HS-5 (cell line): ENCODE results near the gene PTPRN.
"Not testable (repeated sequence)": the region's sequence is repeated elsewhere in the genome, so short reads cannot be mapped to it uniquely, and the experiment has no call there.

Source experiments
- DNase-seq: peaks from one replicate; pipeline ENCODE4 v3.0.0-alpha.2; 2012; ENCODE audit warnings: low read depth

Gene PTPRN

GRCh38 chr2:219270055-219270372, 39.2 kb downstream of the PTPRN start:
- no peak for DNase-seq

- no peak for DNase-seq
Observed at GRCh38 chr2:219269362-219270054, 39.7 kb downstream of the PTPRN start.

DNA sequence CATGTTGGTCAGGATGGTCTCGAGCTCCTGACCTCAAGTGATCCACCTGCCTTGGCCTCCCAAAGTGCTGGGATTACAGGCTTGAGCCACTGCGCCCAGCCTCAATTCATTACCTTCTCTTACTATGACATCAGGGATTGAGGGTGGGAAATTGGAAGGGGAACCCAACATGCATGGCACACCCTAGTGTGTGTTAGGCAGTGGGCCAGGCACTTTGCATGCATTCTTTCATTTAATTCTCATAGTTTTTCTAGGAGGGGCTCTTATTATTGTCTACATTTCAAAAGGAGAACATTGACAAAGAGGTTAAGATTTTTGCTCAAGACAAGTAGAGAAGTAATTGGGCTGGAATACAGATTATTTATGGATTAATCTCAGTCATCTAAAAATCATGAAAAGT, 40.9 kb downstream of the PTPRN start:
- no peak for DNase-seq

- no peak for DNase-seq
Observed at GRCh38 chr2:219266886-219267285, 42.3 kb downstream of the PTPRN start.

- no peak for DNase-seq
Observed at GRCh38 chr2:219266232-219266631, 43.0 kb downstream of the PTPRN start.

GRCh38 chr2:219261024-219261855, 48.0 kb downstream of the PTPRN start:
- DNase-seq: no peak

- DNase-seq: not testable (repeated sequence)
Observed at GRCh38 chr2:219258942-219259341, 50.3 kb downstream of the PTPRN start.

GRCh38 chr2:219254590-219255201, 54.5 kb downstream of the PTPRN start:
- DNase-seq: no peak

DNA sequence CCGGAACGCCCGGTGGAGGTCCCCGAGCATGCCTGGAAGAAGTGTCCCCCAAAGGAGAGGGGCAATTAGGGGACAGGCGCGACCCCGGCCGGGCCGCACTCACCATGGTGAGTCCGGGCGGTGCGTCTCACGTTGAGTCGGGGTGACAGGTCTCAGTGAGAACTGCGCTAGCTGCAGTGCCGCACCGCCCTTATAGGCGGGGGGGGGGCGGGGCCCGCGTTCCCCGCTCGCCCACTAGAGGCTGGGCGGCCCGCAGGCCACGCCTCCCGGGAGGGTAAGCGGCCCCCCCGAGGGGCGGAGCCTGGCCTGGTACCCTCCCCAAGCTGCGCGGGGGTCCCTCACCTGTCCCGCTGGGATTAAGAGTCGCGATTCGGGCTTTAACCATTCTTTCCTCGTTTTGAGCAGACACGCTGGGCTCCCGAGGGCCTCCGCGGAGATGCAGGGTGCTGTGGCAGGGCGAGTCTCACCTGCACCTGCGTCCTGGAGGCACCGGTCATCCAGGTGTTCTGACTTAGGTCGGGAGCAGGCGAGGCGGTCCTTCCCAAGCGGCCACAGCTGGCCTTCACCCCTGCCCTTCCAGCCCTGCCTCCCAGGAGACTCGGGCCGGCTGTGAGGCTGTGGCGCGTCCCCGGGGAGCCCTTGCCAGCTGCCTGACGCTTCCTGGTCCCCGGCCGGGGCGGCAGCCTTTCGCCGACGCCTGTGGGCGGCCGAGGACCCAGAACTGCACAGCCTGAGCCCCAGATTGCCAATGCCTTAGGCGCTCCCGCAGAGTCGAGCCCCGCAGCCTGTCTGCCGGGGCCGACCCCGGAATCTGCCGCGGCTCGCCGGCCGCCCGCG, 55.2 kb downstream of the PTPRN start, which contains the start of gene TUBA4A:
Gene TUBA4A (minus strand): TSS at position 166 of the 837 bp plus-strand sequence. CDS start 60 bp downstream, at position 106.
- DNase-seq: no peak

DNA sequence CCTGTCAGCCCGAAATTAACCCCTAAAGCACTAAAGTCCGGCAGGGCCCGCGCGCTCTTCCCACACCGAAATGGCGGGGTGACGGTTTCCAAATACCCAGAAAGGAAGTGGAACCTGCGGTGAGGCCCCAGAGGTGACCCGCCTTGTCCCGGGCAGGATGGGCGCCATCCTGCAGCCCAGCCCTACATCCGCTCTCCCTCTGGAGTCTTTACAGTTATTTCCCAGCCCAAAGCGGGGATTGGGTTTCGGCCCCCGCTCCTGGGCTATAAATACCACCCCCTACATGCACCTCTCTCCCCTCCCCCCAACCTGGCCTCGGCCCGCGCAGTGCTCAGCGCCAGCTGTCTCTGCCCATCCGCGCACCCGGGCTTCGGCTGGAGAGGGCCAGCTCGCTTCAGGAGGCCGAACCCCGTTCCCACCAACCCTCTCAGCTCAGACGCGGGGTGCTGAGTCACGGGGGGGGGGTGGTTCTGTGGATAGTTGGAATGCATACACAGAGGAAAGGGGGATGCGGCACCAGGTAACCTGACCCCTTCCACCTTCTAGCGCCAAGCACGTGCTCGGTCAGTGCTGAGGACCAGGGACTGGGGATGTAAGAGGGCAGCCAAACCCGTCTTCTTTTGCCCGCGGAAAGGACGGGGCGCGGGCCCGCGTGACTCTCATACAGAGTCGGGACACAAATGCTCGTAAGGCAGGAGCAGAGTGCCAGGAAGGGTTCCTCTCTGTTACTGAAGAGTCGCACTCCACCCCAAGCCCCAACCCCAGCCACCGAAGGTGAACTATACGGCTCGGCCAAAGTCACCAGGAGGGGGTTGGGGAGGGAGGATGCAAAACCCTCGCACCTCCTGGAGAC, 56.1 kb downstream of the PTPRN start, which contains the start of gene TUBA4B:
Gene TUBA4B (plus strand): TSS at position 344 of the 853 bp plus-strand sequence. CDS start 165 bp downstream, at position 509.
- DNase-seq: no peak

- DNase-seq: no peak
Observed at GRCh38 chr2:219252570-219252899, 56.7 kb downstream of the PTPRN start.

DNA sequence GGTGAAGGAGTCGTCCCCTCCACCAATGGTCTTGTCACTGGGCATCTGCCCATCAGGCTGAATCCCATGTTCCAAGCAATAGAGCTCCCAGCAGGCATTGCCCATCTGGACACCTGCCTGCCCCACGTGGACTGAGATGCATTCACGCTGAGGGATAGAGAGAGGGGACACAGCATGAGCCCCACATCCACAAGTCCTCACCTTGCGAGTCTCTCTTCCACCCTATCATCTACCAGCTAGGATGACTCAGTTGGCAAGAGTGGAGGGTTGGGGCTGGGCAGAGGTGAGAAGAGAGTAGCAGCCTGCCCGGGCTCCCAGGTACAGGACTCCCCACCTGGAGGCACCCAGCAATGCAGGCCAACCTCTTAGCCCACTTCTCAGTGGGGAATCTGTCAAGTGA, 57.1 kb downstream of the PTPRN start:
- no peak for DNase-seq

DNA sequence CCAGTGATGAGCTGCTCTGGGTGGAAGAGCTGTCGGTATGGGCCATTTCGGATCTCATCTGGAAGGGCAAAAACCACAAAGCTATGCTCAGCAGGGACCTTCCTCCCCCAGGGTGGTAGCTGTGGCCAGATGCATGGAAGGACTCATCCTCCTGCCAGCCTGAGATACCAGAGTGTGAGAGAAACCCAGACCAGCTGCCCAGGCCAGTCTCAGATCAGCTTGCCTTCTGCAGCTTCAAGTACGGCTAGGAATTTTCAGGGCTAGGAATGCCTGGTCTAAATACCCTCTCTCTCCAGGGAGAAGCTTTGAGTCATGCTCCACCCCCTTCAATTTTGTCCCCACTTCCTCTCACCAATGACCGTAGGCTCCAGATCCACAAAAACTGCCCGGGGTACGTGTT, 57.5 kb downstream of the PTPRN start:
- no peak for DNase-seq

- no peak for DNase-seq
Observed at GRCh38 chr2:219250049-219250781, 59.0 kb downstream of the PTPRN start.

DNA sequence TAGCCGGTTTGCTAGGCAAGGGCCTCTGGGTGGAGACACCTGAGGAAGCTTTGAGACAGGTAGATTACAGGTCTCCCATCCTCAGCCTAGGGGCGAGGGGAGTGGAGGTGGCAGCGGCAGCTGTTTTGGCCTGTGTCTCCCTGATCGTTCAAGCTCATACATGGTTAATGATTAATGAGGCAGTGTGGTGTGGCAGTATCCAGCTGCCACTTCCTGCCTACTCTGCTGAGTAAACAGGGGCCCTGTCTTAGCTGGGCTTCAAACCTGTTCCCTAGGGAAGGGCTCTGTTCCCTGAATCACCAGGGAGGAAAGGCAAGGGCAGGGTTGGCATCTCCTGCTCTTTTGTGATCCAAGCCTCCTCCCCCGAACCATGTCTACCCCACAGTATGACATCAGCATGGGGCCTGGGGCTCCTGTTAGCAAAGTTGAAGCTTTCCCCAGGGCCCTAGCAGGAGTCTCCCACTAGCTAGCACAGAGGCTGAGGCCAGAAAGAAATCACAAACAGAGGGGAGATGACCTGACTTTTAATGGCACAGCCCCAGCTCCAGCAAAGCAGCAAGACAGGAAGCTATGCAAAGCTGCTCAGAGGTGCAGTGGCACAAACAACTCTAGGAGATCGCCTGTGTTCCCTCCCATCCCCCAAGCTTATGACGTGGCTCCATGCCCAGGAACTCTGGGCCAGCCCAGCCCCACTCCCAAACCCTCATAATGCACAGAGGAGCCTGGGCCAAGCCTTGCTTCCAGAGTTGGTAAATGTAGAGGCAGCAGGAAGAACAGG, 59.8 kb downstream of the PTPRN start:
- peak; percentile 68 for DNase-seq

DNA sequence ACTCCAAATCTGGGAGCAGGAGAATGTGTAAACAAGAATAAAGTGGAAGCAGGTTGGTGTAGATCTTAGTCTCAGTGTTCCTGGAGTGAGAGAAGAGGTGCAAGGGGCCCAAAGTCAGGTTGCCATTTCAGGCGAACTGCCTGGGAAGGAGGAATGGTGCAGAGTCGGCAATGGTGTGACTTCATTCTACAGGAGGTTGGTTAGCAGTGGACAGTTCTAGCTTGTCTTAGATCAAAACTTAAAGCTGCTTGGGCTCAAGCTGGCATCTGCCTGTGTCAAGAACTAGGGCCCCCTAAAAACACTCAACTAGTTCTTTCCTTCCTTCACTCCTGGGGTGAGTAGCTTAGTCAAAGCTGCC, 60.4 kb downstream of the PTPRN start:
- no peak for DNase-seq

DNA sequence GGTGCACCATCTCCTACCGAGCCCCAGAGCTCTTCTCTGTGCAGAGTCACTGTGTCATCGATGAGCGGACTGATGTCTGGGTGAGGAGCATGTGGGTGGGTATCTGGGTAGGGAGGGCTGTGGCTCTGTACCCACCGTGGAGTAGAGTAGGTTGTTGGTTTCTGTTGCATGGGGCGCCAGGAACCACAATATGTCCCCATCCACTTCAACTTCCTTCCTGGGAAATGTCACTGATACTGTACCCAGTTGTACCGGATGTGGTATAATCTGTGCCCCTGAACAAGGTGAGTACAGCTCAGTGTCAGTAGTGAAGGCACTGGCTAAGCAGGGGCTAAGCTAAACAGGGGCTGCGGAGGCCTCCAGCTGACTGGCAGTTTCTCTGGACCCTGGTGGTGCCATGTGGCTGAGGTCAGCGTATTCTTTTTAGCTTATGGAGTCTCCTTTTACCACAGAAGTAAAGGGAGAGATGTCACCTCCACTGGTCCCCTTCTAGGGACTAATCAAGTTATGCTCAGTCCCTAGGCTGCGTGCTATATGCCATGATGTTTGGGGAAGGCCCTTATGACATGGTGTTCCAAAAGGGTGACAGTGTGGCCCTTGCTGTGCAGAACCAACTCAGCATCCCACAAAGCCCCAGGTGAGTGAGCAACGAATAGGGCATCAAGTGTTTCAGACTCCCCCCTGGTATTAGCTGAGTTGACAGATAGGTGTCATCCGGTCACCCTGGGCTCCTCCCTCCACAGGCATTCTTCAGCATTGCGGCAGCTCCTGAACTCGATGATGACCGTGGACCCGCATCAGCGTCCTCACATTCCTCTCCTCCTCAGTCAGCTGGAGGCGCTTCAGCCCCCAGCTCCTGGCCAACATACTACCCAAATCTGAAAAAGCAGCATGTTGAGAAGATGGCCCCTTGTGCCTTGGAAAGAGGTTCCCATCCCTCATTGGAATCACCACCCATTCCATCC, 61.2 kb downstream of the PTPRN start:
- no peak for DNase-seq

GRCh38 chr2:219246559-219246958, 62.6 kb downstream of the PTPRN start:
- DNase-seq: no peak

- no peak for DNase-seq
Observed at GRCh38 chr2:219245899-219246230, 63.3 kb downstream of the PTPRN start.
